ENCODE data around the gene ARHGEF37.

GRCh38 chr5:149593370-149593769, 12.1 kb downstream of the ARHGEF37 start:
- no peak for TF ChIP-seq CTCF (conservative IDR thresholded peaks at IDR 0.05 in 1 of 2, IDR thresholded peaks at IDR 0.05 in 1 of 2; ENCODE audit: extremely low read depth in 1 of 2, insufficient read depth in 1 of 2, low read depth in 1 of 2, low read length in 2 of 2)
- no peak for TF ChIP-seq EZH2 (IDR thresholded peaks at IDR 0.05; ENCODE audit: borderline replicate concordance, low read length)

All from mammary epithelial cell (primary cell).